IMR-90 (cell line): ENCODE results near the gene SARNP. TPM values are rescaled to one million over a fixed set of nuclear protein-coding genes. Genes with fewer than 3 reads are reported as not detected.

ENCODE experiments used
- ATAC-seq: fragments of 200-7000 bp; cut with Tn5 transposase; 2 replicates; pipeline ENCODE4 v1.9.1; 2020; ENCODE audit warnings: low read depth, mild to moderate bottlenecking, moderate library complexity
- BruUV-seq: library from RNA; stranded (reverse); fragments of 400-500 nt; replicated peaks from 2 replicates; lab custom pipeline; 2021; lab: Mats Ljungman, UMichigan
- CTCF ChIA-PET: fragments of 300-600 bp; formaldehyde crosslinking; extraction: SDS; loops from one replicate; lab custom pipeline; 2021; ENCODE audit warnings: antibody characterized with exemption; lab: Yijun Ruan, JAX
- POLR2A ChIA-PET: fragments of 300-600 bp; sonication (Branson Sonifier 250); formaldehyde crosslinking; loops from one replicate; lab custom pipeline; 2022; ENCODE audit warnings: antibody characterized with exemption; ENCODE audit not compliant: unreplicated experiment; lab: Charles Lee
- DNase-seq: peaks from one replicate; pipeline ENCODE4 v3.0.0; 2013
- H2AFZ ChIP-seq: replicated peaks from 2 replicates; pipeline ENCODE3; 2013; ENCODE audit warnings: low read length, mild to moderate bottlenecking; ENCODE audit not compliant: poor library complexity
- H2AK5ac ChIP-seq: 2 replicates; pipeline ENCODE4 v1.6.1; 2013; ENCODE audit warnings: low read depth, low read length, inconsistent platforms
- H2AK9ac ChIP-seq: replicated peaks from 2 replicates; pipeline ENCODE3; 2013; ENCODE audit warnings: mild to moderate bottlenecking, low read depth, low read length, moderate library complexity; ENCODE audit not compliant: poor library complexity
- H2BK120ac ChIP-seq: 2 replicates; pipeline ENCODE4 v1.6.1; 2013; ENCODE audit warnings: low read depth, low read length, inconsistent platforms
- H2BK15ac ChIP-seq: 3 replicates; pipeline ENCODE4 v1.6.1; 2013; ENCODE audit warnings: low read depth, low read length, inconsistent platforms
- H2BK20ac ChIP-seq: 2 replicates; pipeline ENCODE4 v1.6.1; 2013; ENCODE audit warnings: low read depth, mild to moderate bottlenecking, inconsistent platforms, low read length, moderate library complexity
- H2BK5ac ChIP-seq: 2 replicates; pipeline ENCODE4 v1.6.1; 2013; ENCODE audit warnings: mild to moderate bottlenecking, low read depth, low read length, inconsistent platforms; ENCODE audit not compliant: poor library complexity, severe bottlenecking
- H3K14ac ChIP-seq: replicated peaks from 2 replicates; pipeline ENCODE4 v1.6.1; 2013; ENCODE audit warnings: low read depth, low read length, inconsistent platforms
- H3K18ac ChIP-seq: 2 replicates; pipeline ENCODE4 v1.6.1; 2013; ENCODE audit warnings: low read depth, low read length, control low read depth
- H3K23ac ChIP-seq: 2 replicates; pipeline ENCODE4 v1.6.1; 2013; ENCODE audit warnings: low read depth, low read length, inconsistent platforms
- H3K27ac ChIP-seq: 2 replicates; pipeline ENCODE4 v1.5.1; 2013; ENCODE audit warnings: mild to moderate bottlenecking, control low read depth, low read length; ENCODE audit not compliant: insufficient read depth
- H3K27me3 ChIP-seq: 2 replicates; pipeline ENCODE4 v1.6.1; 2013; ENCODE audit warnings: low read length; ENCODE audit not compliant: control insufficient read depth, insufficient read depth
- H3K36me3 ChIP-seq: 2 replicates; pipeline ENCODE4 v1.6.1; 2013; ENCODE audit warnings: low read length, mixed read lengths; ENCODE audit not compliant: control insufficient read depth, insufficient read depth
- H3K4ac ChIP-seq: 2 replicates; pipeline ENCODE4 v1.6.1; 2013; ENCODE audit warnings: low read depth, low read length, inconsistent platforms
- H3K4me1 ChIP-seq: 2 replicates; pipeline ENCODE4 v1.6.1; 2013; ENCODE audit warnings: low read length, mixed read lengths; ENCODE audit not compliant: control insufficient read depth, insufficient read depth
- H3K4me2 ChIP-seq: 2 replicates; pipeline ENCODE4 v1.6.1; 2013; ENCODE audit warnings: low read depth, mild to moderate bottlenecking, control low read depth, low read length, moderate library complexity
- H3K4me3 ChIP-seq: 2 replicates; pipeline ENCODE4 v1.5.1; 2013; ENCODE audit warnings: low read depth, mild to moderate bottlenecking, control low read depth, low read length, moderate library complexity; ENCODE audit not compliant: insufficient read depth
- H3K56ac ChIP-seq: 2 replicates; pipeline ENCODE4 v1.6.1; 2013; ENCODE audit warnings: low read length, inconsistent platforms; ENCODE audit not compliant: insufficient read depth; ENCODE audit errors: extremely low read depth
- H3K79me1 ChIP-seq, 2 experiments: 2 replicates each; pipeline ENCODE4 v1.6.1; 2013; ENCODE audit warnings: low read length in 2 of 2, inconsistent platforms in 1 of 2, low read depth in 1 of 2
- H3K9ac ChIP-seq: 2 replicates; pipeline ENCODE4 v1.6.1; 2013; ENCODE audit warnings: low read depth, low read length, control low read depth
- H3K9me1 ChIP-seq: 2 replicates; pipeline ENCODE4 v1.6.1; 2013; ENCODE audit warnings: low read length, inconsistent platforms; ENCODE audit not compliant: insufficient read depth
- H3K9me3 ChIP-seq: 2 replicates; pipeline ENCODE4 v1.6.1; 2013; ENCODE audit warnings: low read length; ENCODE audit not compliant: control insufficient read depth, insufficient read depth
- H4K20me1 ChIP-seq: 2 replicates; pipeline ENCODE4 v1.6.1; 2013; ENCODE audit warnings: low read length, inconsistent platforms; ENCODE audit not compliant: insufficient read depth
- H4K5ac ChIP-seq: 2 replicates; pipeline ENCODE4 v1.6.1; 2013; ENCODE audit warnings: mild to moderate bottlenecking, low read depth, low read length, control low read depth
- H4K8ac ChIP-seq, 2 experiments: 2 replicates each; pipeline ENCODE4 v1.6.1; 2013; ENCODE audit warnings: low read depth in 2 of 2, low read length in 2 of 2, control low read depth in 1 of 2, inconsistent platforms in 1 of 2
- H4K91ac ChIP-seq: 2 replicates; pipeline ENCODE4 v1.6.1; 2013; ENCODE audit warnings: low read depth, low read length, inconsistent platforms; ENCODE audit not compliant: insufficient read depth
- CHD1 ChIP-seq: IDR thresholded peaks from 2 replicates; pipeline ENCODE4 v1.6.1; 2012; ENCODE audit warnings: low read depth, low read length, improper control_type of control experiment
- CTCF ChIP-seq: conservative IDR thresholded peaks from 2 replicates; pipeline ENCODE4 v1.5.1; 2012; ENCODE audit warnings: mild to moderate bottlenecking, low read depth, low read length, improper control_type of control experiment
- ELK1 ChIP-seq: fragments of 150-350 bp; IDR thresholded peaks from 2 replicates; pipeline ENCODE4 v1.6.1; 2016; ENCODE audit warnings: low read depth, mild to moderate bottlenecking, low read length, moderate library complexity, borderline replicate concordance
- MAFK ChIP-seq: IDR thresholded peaks from 2 replicates; pipeline ENCODE4 v1.6.1; 2012; ENCODE audit warnings: low read depth, low read length, improper control_type of control experiment
- MAZ ChIP-seq: IDR thresholded peaks from 2 replicates; pipeline ENCODE4 v1.6.1; 2012; ENCODE audit warnings: low read depth, mild to moderate bottlenecking, low read length, improper control_type of control experiment, moderate library complexity, borderline replicate concordance
- MXI1 ChIP-seq: IDR thresholded peaks from 2 replicates; pipeline ENCODE4 v1.6.1; 2012; ENCODE audit warnings: low read depth, mild to moderate bottlenecking, low read length, moderate library complexity, borderline replicate concordance
- RFX5 ChIP-seq: IDR thresholded peaks from 2 replicates; pipeline ENCODE4 v1.8.0; 2012; ENCODE audit warnings: low read depth, mild to moderate bottlenecking, low read length, moderate library complexity
- WGBS, 2 experiments: methylation state at CpG; one replicate each; pipeline versions ENCODE4 v1.1.5 to v1.1.7; 2013; ENCODE audit warnings: missing lambda C conversion rate in 2 of 2; ENCODE audit not compliant: insufficient read length in 1 of 2; ENCODE audit errors: extremely low coverage in 2 of 2; 5-methylcytosine and 5-hydroxymethylcytosine counted together
- dilution Hi-C: fragments of 300-500 bp; cut with HindIII; formaldehyde crosslinking; loops from one replicate; pipeline ENCODE4 v1.14.3; 2018; ENCODE audit warnings: low sequenced_read_pairs; ENCODE audit not compliant: unreplicated experiment
- in situ Hi-C: fragments of 300-500 bp; cut with MboI; formaldehyde crosslinking; loops from 3 replicates; pipeline ENCODE4 v1.14.3; 2019; ENCODE audit warnings: low sequenced_read_pairs, inconsistent platforms, mixed read lengths
- intact Hi-C: fragments of 100-400 bp; cut with micrococcal nuclease; formaldehyde crosslinking; loops from 2 replicates; pipeline ENCODE4 v1.10.0; 2022
- polyA plus RNA-seq, 3 experiments: library from polyadenylated mRNA; depleted of rRNA; stranded (reverse); fragments of >200 nt; gene quantifications; 2 replicates each; pipeline ENCODE4 v1.2.3, GENCODE V29; 2012; ENCODE audit warnings: low replicate concordance in 1 of 3
- total RNA-seq: library from RNA; depleted of rRNA; stranded (reverse); fragments of >200 nt; gene quantifications from 2 replicates; pipeline ENCODE4 v1.2.3, GENCODE V29; 2012

SARNP gene
- total and polyA plus RNA-seq, 2 of the 4 experiments (the other 2 are of a cell fraction) = 46.8 to 103 TPM

DNA sequence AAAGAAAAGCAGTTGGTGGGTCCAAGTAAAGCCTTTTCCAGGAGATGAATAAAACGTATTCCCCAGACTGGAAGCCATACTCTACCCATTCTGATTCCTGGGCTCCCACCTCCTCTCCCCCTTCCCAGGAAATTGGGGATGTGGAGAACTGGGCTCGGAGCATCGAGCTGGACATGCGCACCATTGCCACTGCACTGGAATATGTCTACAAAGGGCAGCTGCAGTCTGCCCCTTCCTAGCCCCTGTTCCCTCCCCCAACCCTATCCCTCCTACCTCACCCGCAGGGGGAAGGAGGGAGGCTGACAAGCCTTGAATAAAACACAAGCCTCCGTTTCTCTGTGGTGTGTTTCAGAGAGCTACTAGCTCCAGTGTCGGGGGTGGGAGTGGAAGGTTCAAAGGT is 98.2 kb downstream of the SARNP start:
- dilution Hi-C loops = no loop called here
- H3K27ac ChIP-seq = peak overlapping the region; percentile 30

More for the DNA sequence above, 98.2 kb downstream of the SARNP start:
- Histone ChIP-seq H3K9me1 (peaks cover 32% of the 10 kb centered on the region), H3K4me2 (no peak overlapping the region), H3K9ac (no peak overlapping the region), H4K20me1 (peaks cover 30% of the 10 kb centered on the region), H2AFZ (peak overlapping the region; percentile 38), H4K5ac (peak overlapping the region; percentile 6; the same call in 1 of the 2 replicates), H2BK20ac (no peak overlapping the region), H3K9me3 (no peaks in the 10 kb centered on the region), H2BK5ac (peak overlapping the region; percentile 84), H3K36me3 (peaks cover 16% of the 10 kb centered on the region), H2BK120ac (0 out of 2 replicates have a peak overlapping the region, but pooled peaks have one; percentile 27), H2AK9ac (peak overlapping the region; percentile 80), H3K56ac (no peak overlapping the region), H3K23ac (no peak overlapping the region), H3K4me1 (peaks cover 36% of the 10 kb centered on the region), H3K79me1 (peaks cover 22 to 69% of the 10 kb centered on the region in 2 experiments), H3K4ac (peak overlapping the region; percentile 76), H4K8ac (0 out of 4 replicates have a peak overlapping the region, but pooled peaks of 1 of the 2 experiments have one; percentile 14), H2AK5ac (peak overlapping the region; percentile 68), H2BK15ac (no peak overlapping the region), H3K4me3 (no peak overlapping the region), H3K14ac (no peak overlapping the region), H3K18ac (no peak overlapping the region), H4K91ac (peak overlapping the region; percentile 25; the same call in 1 of the 2 replicates), H3K27me3 (no peaks in the 10 kb centered on the region)
- TF ChIP-seq MXI1 (no peak), MAZ (no peak), CHD1 (no peak), CTCF (no peak), MAFK (no peak), ELK1 (no peak), RFX5 (no peak)
- intact Hi-C loops = no loop called here
- ChIA-PET CTCF (interaction anchor here (0.5 to 1.3 kb wide), 3 partner anchors 18 to 134 kb away, joined by 3 to 5 read pairs (median 4); no protein-coding TSS in a partner anchor), POLR2A (interaction anchor here (2.1 kb wide), 1 partner anchor 10 kb away, joined by 8 read pairs; no protein-coding TSS in a partner anchor)
- in situ Hi-C loops = no loop called here
- no CpG with 5 or more reads among the region's 7 CpGs for WGBS, 2 experiments
- ATAC-seq (no peak), DNase-seq (no peak)
- no TSS peak for BruUV-seq
